A549 (cell line): ENCODE measurements around the gene MGMT. TPM values are rescaled to one million over a fixed set of nuclear protein-coding genes. Genes with fewer than 3 reads are reported as not detected.

ENCODE experiments used
- ATAC-seq, 2 experiments: fragments of 200-7000 bp in 1 of 2; fragments of >200 bp in 1 of 2; cut with Nextera tagmentation in 1 of 2; cut with Tn5 transposase in 1 of 2; 3 replicates each; pipeline versions ENCODE4 v1.8.0 to v1.9.1; 2018 to 2020; ENCODE audit warnings: mild to moderate bottlenecking in 1 of 2, moderate library complexity in 1 of 2
- CTCF ChIA-PET: fragments of 300-600 bp; sonication (Branson Sonifier 250); formaldehyde crosslinking; extraction: SDS; loops from one replicate; lab custom pipeline; 2021; ENCODE audit warnings: antibody characterized with exemption, inconsistent platforms; lab: Yijun Ruan, JAX
- POLR2A ChIA-PET: fragments of 350-600 bp; formaldehyde crosslinking; extraction: SDS; loops from one replicate; lab custom pipeline; 2021; ENCODE audit warnings: antibody characterized with exemption, inconsistent platforms; lab: Yijun Ruan, JAX
- DNase-seq, 2 experiments: peaks; one replicate each; pipeline versions ENCODE4 v3.0.0 to v3.0.0-alpha.2; 2011 to 2016; ENCODE audit warnings: low read depth in 1 of 2, low spot score in 1 of 2
- FAIRE-seq: peaks from 2 replicates; lab custom pipeline; 2011; peaks lifted over from hg19 to GRCh38; lab: Jason Lieb, UNC
- H3K27ac ChIP-seq, 2 experiments: fragments of >200 bp; sonication (Bioruptor Twin); formaldehyde crosslinking; 3 replicates each; pipeline ENCODE4 v1.5.1; 2016 to 2017
- H3K4me1 ChIP-seq: fragments of >200 bp; sonication (Bioruptor Twin); formaldehyde crosslinking; 3 replicates; pipeline ENCODE4 v1.6.1; 2016
- H3K4me2 ChIP-seq: fragments of >200 bp; sonication (Bioruptor Twin); formaldehyde crosslinking; 3 replicates; pipeline ENCODE4 v1.6.1; 2016
- H3K4me3 ChIP-seq: fragments of >200 bp; sonication (Bioruptor Twin); formaldehyde crosslinking; 3 replicates; pipeline ENCODE4 v1.5.1; 2016
- H3K9me3 ChIP-seq: fragments of >200 bp; sonication (Bioruptor Twin); formaldehyde crosslinking; 3 replicates; pipeline ENCODE4 v1.6.1; 2016
- ATOH8 ChIP-seq: fragments of 250-450 bp; sonication (Bioruptor Pico); IDR thresholded peaks from 2 replicates; pipeline ENCODE4 v1.5.0; 2020; ENCODE audit warnings: low read depth, mild to moderate bottlenecking, moderate library complexity
- CBX8 ChIP-seq: fragments of 200-600 bp; sonication (generic); IDR thresholded peaks from 2 replicates; pipeline ENCODE4 v1.6.1; 2016
- CHD2 ChIP-seq: fragments of 150-350 bp; IDR thresholded peaks from 2 replicates; pipeline ENCODE4 v1.6.1; 2014; ENCODE audit warnings: low read length; ENCODE audit not compliant: partially characterized antibody
- EHF ChIP-seq: fragments of 250-450 bp; sonication (Bioruptor Pico); IDR thresholded peaks from 2 replicates; pipeline ENCODE4 v1.5.0; 2020; ENCODE audit warnings: mild to moderate bottlenecking
- FOXS1 ChIP-seq: fragments of 250-450 bp; sonication (Bioruptor Pico); IDR thresholded peaks from 2 replicates; pipeline ENCODE4 v1.5.0; 2020; ENCODE audit warnings: mild to moderate bottlenecking, moderate library complexity
- GATA3 ChIP-seq: IDR thresholded peaks from 2 replicates; pipeline ENCODE4 v1.6.1; 2012; ENCODE audit warnings: borderline replicate concordance
- HES2 ChIP-seq: fragments of >200 bp; sonication (Bioruptor Twin); formaldehyde crosslinking; IDR thresholded peaks from 2 replicates; pipeline ENCODE4 v1.6.1; 2016
- HEYL ChIP-seq: fragments of 250-450 bp; sonication (Bioruptor Pico); IDR thresholded peaks from 2 replicates; pipeline ENCODE4 v1.8.0; 2021; ENCODE audit warnings: mild to moderate bottlenecking, moderate library complexity
- HMGXB4 ChIP-seq: fragments of 250-450 bp; sonication (Bioruptor Pico); IDR thresholded peaks from 2 replicates; pipeline ENCODE4 v1.5.0; 2021; ENCODE audit warnings: mild to moderate bottlenecking, moderate library complexity, borderline replicate concordance
- HOXB13 ChIP-seq: fragments of 250-450 bp; sonication (Bioruptor Pico); IDR thresholded peaks from 2 replicates; pipeline ENCODE4 v1.5.0; 2020; ENCODE audit warnings: low read depth, mild to moderate bottlenecking, moderate library complexity
- JUN ChIP-seq, 2 experiments: fragments of >200 bp; sonication (Bioruptor Twin); formaldehyde crosslinking; IDR thresholded peaks; 2 replicates in 1 of 2; 3 replicates in 1 of 2; pipeline ENCODE4 v1.6.1; 2016 to 2017
- KDM1A ChIP-seq: fragments of 200-600 bp; sonication (generic); IDR thresholded peaks from 2 replicates; pipeline ENCODE4 v1.6.1; 2016; ENCODE audit warnings: low read depth, mild to moderate bottlenecking
- KDM5A ChIP-seq: fragments of 200-600 bp; sonication (generic); IDR thresholded peaks from 2 replicates; pipeline ENCODE4 v1.6.1; 2016; ENCODE audit warnings: antibody characterized with exemption, mild to moderate bottlenecking
- MAX ChIP-seq: IDR thresholded peaks from 2 replicates; pipeline ENCODE4 v1.6.1; 2012
- NR3C1 ChIP-seq: fragments of >200 bp; sonication (Bioruptor Twin); formaldehyde crosslinking; IDR thresholded peaks from 3 replicates; pipeline ENCODE4 v1.6.1; 2017
- POLR2AphosphoS2 ChIP-seq: conservative IDR thresholded peaks from 2 replicates; pipeline ENCODE4 v1.6.1; 2012; ENCODE audit warnings: low read length, improper control_type of control experiment, inconsistent platforms
- REST ChIP-seq: fragments of 200-600 bp; sonication (generic); IDR thresholded peaks from 2 replicates; pipeline ENCODE4 v1.6.1; 2016; ENCODE audit warnings: antibody characterized with exemption, mild to moderate bottlenecking, moderate library complexity
- RFX5 ChIP-seq: fragments of 450-650 bp; IDR thresholded peaks from 2 replicates; pipeline ENCODE4 v1.7.1; 2014; ENCODE audit warnings: antibody characterized with exemption, mild to moderate bottlenecking, moderate library complexity
- TP53 ChIP-seq: fragments of 250-450 bp; sonication (Bioruptor Pico); IDR thresholded peaks from 2 replicates; pipeline ENCODE4 v1.5.0; 2021; ENCODE audit warnings: mild to moderate bottlenecking, moderate library complexity
- WGBS: methylation state at CpG from one replicate; pipeline ENCODE4 v1.1.6; 2017; ENCODE audit errors: missing lambda C conversion rate; 5-methylcytosine and 5-hydroxymethylcytosine counted together
- polyA plus RNA-seq, 4 experiments: library from polyadenylated mRNA; depleted of rRNA in 3 of 4; stranded (reverse); fragments of >200 nt; fragmentation: RNase III in 1 of 4; extraction: RNeasy Plus Mini Kit Qiagen cat#74134 plus additional on column Dnase treatment in 1 of 4; gene quantifications; 2 replicates in 3 of 4; 3 replicates in 1 of 4; pipeline ENCODE4 v1.2.3, GENCODE V29; 2011 to 2017

The MGMT gene
- polyA plus RNA-seq, 2 of the 4 experiments (the other 2 are of a cell fraction): 4.9 to 5.2 TPM

- ChIA-PET CTCF (no interaction called here), POLR2A (no interaction called here)
- FAIRE-seq (no peak), ATAC-seq (no peak), DNase-seq (no peak)
- H3K4me1 ChIP-seq: no peaks in the 10 kb centered on the region
- H3K4me2 ChIP-seq: no peak overlapping the region
- H3K27ac ChIP-seq: no peak overlapping the region
- TF ChIP-seq ATOH8 (CRISPR knock-in tag) (no peak), TP53 (CRISPR knock-in tag) (no peak), KDM1A (no peak), GATA3 (no peak), KDM5A (no peak), POLR2AphosphoS2 (no peak), HEYL (no peak), CHD2 (no peak), HES2 (no peak), MAX (no peak), NR3C1 (no peak)
- no peaks in the 10 kb centered on the region; the same call in 2 of the 3 replicates for H3K9me3 ChIP-seq
- 46% methylated on average over 10 of the region's 10 CpGs for WGBS
- H3K4me3 ChIP-seq: no peak overlapping the region
Measured at GRCh38 chr10:129679207-129679606, 212.2 kb downstream of the MGMT start.

- FAIRE-seq: no peak
- Histone ChIP-seq H3K27ac (no peak overlapping the region), H3K4me1 (no peaks in the 10 kb centered on the region), H3K4me2 (no peak overlapping the region), H3K4me3 (no peak overlapping the region), H3K9me3 (no peaks in the 10 kb centered on the region)
- ChIA-PET POLR2A (no interaction called here), CTCF (no interaction called here)
- WGBS: 56% methylated on average over 23 of the region's 32 CpGs
- TF ChIP-seq REST: no peak
- TF ChIP-seq HMGXB4 (CRISPR knock-in tag): no peak
- TF ChIP-seq EHF: no peak
- no peak for TF ChIP-seq HOXB13 (CRISPR knock-in tag)
- no peak for TF ChIP-seq GATA3
- TF ChIP-seq RFX5: no peak
- no peak for TF ChIP-seq KDM1A
- no peak for TF ChIP-seq CBX8
- no peak for TF ChIP-seq FOXS1 (CRISPR knock-in tag)
- TF ChIP-seq JUN (IDR thresholded peaks at IDR 0.05): no peak
- no peak for DNase-seq
- ATAC-seq: no peak
Measured at GRCh38 chr10:129680661-129681344, 213.8 kb downstream of the MGMT start.
